Retinal pigment epithelial cell (primary cell): ENCODE results near the gene REXO2.

ENCODE experiments used
- DNase-seq: peaks from one replicate; pipeline ENCODE4 v3.0.0-alpha.2; 2010; ENCODE audit warnings: low read depth
- H3K4me3 ChIP-seq: 2 replicates; pipeline ENCODE4 v1.5.1; 2011; ENCODE audit warnings: mild to moderate bottlenecking, low read length, control low read depth, moderate library complexity
- CTCF ChIP-seq: conservative IDR thresholded peaks from 2 replicates; pipeline ENCODE4 v1.5.1; 2011; ENCODE audit warnings: low read depth, low read length, control low read depth, inconsistent platforms

REXO2 gene

GRCh38 chr11:114439229-114440120, at the start of gene REXO2:
Gene REXO2, plus strand, starts transcription at chr11:114439467. Its CDS starts 62 bp downstream, at chr11:114439529.
- peak; percentile 32 for TF ChIP-seq CTCF
- peak; percentile 80 for DNase-seq
- H3K4me3 ChIP-seq = peak within 1 kb of the TSS; percentile 91

DNA sequence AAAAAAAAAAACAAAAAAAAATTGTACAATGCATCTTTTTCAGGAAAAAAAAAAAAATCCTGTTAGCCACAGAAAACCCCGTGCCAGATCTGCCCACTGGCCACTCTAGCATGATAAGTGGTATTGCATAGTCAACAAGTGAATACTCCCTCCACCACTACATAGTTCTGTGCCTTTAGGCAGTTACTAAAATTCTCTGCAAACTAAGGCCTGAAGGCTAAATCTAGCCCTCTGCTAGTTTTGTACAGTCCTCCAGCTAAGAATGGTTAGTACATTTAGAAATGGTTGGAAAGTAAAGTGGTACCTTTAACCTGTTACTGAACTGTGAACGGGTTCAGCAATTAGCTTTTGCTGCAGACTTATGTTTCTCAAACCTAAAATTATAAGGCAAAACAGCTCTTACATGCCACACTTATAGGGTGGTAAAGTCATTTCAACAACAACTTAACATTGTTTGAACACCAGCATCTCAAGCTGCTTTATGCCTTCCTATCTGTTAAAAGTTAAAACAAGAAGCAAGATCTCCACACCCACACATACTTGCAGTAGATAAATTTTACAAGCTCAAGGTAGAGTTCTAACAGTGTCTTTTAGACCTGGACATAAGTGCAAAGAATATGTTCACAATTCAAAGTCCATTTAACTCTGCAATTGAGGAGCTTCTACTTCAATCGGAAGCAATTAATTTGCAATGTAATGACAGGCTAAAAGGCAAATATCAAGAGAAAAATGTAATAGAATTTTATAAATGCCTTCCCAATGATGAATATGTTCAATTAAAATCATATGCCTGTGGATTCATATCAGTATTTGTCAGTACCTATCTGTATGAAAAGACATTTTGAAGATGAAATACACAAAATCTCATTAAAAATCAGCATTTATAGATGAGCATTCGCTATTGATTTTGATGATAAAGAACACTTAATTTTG, 46.3 kb upstream of the REXO2 start:
- TF ChIP-seq CTCF = no peak
- no peak for DNase-seq

DNA sequence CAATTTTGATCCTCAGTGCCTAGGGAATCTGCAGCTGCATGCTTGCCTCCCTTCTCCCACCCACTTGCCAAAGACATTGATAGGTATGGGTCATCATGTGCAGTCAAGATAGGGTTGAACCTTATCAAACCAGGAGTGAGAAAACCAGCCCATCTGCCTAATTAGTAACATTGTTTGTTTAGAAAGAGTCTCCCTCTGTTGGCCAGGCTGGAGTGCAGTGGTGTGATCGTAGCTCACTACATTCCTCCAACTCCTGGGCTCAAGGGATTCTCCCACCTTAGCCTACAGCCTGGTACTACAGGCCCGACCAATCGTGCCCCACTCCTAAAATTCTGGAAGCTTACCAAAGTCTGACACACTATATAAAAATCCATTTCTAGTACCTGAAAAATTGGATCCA, 43.5 kb upstream of the REXO2 start:
- H3K4me3 ChIP-seq = no peak overlapping the region
- peak; percentile 48 for TF ChIP-seq CTCF
- no peak for DNase-seq

More for the DNA sequence above, 46.3 kb upstream of the REXO2 start:
- H3K4me3 ChIP-seq = no peak overlapping the region

GRCh38 chr11:114396916-114397315, 42.4 kb upstream of the REXO2 start:
- no peak overlapping the region for H3K4me3 ChIP-seq
- TF ChIP-seq CTCF = no peak
- no peak for DNase-seq

DNA sequence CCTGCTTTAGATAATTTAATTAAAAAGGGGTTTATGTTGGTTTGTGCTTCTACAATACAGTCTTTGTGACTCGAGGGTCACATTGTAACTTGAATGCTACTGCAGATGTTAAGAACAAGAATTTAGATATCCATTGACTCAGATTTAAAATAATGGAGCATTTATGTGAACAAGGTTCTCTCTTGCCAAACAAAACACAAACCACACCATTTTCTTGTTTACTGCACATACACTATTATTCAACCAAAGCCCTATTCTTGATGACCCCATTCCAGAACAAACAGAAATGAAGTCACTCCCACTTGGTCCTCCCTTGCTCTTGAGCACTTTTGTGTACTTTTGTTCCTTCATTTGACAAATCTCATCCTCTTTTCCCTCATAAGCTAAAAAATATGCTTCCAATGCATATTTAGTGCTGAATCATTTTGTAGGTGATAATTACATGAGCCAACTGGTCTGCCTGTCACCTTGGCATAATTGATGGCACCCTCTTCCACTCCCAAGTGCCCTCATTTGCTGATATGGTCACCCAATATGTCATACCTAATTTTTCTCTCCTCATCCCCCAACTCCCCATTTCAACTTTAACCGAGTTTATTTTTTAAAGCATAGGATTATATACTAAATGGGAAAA, 41.8 kb upstream of the REXO2 start:
- no peak for TF ChIP-seq CTCF
- DNase-seq = no peak
- no peak overlapping the region for H3K4me3 ChIP-seq

- no peak overlapping the region for H3K4me3 ChIP-seq
- DNase-seq = no peak
- no peak for TF ChIP-seq CTCF
Observed at GRCh38 chr11:114398303-114398920, 40.9 kb upstream of the REXO2 start.
